Omental fat pad (tissue), 4 donors: ENCODE results near the gene TBC1D5. TPM values are rescaled to one million over a fixed set of nuclear protein-coding genes. Genes with fewer than 3 reads are reported as not detected.

ENCODE experiments used
- ATAC-seq: fragments of 150-250 bp; one replicate; pipeline ENCODE4 v1.9.1; 2016; ENCODE audit warnings: mild to moderate bottlenecking, moderate library complexity; ENCODE audit not compliant: low FRiP score
- DNase-seq: peaks from one replicate; pipeline ENCODE4 v3.0.0-alpha.2; 2019; ENCODE audit warnings: low spot score
- total RNA-seq, 4 donors: library from RNA; depleted of rRNA; stranded (reverse); fragments of >200 nt; gene quantifications; one replicate each; pipeline ENCODE4 v1.1.0, GENCODE V29; 2016
- TF ChIP-seq, protein P1 (sequence below), 3 donors: fragments of 450-650 bp; IDR thresholded peaks; one replicate each; pipeline ENCODE4 v1.5.1; 2016 to 2017; ENCODE audit warnings: antibody characterized with exemption in 3 of 3, mild to moderate bottlenecking in 3 of 3, moderate library complexity in 2 of 3

Gene TBC1D5
- total RNA-seq, 4 donors from 2014 or later: 56.8 to 92.5 (median 74.8) TPM

DNA sequence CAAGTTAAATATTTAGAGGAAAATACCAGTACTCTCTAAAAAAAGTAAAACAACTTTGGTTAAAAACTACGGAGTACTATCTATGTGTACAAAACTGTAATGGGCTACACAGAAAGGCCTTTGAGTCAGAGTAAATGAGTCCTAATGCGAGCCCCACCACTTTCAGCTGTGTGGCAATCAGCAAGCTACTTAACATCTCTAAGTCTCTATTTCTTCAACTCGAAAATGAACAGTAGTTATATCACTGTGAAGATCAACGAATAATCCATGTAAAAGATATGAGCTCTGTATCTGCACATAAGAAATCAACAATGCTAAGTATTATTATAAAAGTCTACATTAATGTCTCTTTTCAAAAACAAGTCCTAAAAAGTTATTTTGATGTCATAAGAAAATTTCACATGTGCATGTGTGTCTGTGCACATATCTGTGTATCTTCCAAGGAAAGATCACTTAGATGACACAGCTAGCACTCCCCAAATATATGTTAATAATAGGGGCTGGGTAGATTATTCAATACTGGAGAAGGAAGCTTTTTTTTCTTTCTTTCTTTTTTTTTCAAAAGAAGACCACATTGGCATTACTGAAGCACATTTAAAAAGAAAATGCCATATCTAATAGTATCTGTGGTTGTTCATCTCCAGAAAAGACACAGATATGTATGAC, 58.8 kb downstream of the TBC1D5 start:
- no peak for ATAC-seq

DNA sequence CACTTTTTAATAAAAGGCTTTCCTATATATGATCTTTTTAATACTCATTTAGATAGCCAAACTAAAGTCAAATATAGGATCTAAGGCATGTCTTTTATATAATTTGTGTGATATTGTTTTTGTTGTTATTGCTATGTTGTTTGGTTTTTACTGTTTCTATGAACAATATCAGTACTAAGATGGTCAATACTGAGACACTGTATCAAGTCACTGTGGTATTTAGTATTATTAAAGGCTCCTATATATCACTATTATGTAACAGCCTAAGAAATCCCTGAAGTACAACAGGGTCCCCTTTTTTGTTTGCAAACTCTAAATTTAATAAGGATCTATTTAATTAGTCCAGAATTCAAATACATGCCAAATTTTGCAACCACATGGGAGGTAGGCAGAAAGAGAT, 61.9 kb downstream of the TBC1D5 start:
- TF ChIP-seq, protein P1, sequence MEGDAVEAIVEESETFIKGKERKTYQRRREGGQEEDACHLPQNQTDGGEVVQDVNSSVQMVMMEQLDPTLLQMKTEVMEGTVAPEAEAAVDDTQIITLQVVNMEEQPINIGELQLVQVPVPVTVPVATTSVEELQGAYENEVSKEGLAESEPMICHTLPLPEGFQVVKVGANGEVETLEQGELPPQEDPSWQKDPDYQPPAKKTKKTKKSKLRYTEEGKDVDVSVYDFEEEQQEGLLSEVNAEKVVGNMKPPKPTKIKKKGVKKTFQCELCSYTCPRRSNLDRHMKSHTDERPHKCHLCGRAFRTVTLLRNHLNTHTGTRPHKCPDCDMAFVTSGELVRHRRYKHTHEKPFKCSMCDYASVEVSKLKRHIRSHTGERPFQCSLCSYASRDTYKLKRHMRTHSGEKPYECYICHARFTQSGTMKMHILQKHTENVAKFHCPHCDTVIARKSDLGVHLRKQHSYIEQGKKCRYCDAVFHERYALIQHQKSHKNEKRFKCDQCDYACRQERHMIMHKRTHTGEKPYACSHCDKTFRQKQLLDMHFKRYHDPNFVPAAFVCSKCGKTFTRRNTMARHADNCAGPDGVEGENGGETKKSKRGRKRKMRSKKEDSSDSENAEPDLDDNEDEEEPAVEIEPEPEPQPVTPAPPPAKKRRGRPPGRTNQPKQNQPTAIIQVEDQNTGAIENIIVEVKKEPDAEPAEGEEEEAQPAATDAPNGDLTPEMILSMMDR (IDR thresholded peaks at IDR 0.05): no peak
- DNase-seq (no peak), ATAC-seq (no peak)

More for the DNA sequence above, 58.8 kb downstream of the TBC1D5 start:
- TF ChIP-seq, protein P1 (IDR thresholded peaks at IDR 0.05): no peak
- no peak for DNase-seq

DNA sequence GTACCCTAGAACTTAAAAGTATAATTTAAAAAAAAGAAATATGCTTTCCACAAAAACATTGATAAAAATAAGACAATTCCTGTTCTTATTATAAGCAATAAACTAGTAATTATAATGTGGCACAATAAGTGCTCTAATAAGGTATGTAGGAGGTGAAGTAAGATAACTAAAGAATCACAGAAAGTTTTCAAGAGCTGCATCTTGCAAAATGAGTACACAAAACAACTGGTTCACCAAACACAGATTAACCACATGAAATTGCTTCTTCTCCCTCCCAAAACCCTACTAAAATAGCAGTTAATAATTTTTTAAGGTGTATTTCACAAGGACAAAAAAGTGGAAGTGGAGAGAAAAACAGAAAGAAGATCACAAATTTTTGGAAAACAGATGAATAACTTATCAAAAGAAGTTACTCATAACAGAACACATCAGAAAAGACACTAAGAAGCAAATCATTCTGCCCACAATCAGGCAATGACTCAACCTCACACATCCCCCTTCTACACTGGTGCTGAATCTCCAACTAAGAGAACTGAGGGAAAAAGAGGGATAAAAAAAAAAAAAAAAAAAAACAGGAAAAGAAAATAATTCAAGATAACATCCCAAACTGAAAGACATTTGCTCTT, 64.2 kb downstream of the TBC1D5 start:
- TF ChIP-seq, protein P1 (IDR thresholded peaks at IDR 0.05): no peak
- DNase-seq (no peak), ATAC-seq (peak; percentile 91)

DNA sequence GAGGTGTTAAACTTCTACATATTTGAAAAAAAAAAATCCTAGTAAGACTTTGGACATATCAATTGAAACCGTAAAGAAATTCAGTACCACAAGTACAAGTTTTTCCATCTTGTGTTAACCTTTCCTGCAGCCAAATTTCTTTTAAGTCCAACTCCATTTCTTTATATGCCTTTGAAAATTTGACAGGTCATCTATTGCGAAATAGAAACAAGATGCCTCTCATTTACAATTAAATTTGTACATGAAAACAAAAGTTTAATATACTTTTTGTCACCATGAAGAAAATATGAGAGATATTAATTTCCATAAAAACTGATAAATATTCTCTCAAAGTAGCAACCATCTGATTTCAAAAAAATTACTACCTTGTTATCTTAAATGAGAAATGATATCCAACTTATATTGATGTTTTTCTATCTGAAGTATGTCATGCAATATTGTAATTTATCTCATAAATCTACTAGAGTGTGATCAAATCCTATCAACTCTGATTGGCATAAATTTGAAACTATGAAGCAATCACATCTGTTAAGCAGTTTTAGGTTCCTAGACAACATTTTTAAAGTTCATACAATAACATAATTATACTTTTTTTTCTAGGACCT, 68.2 kb downstream of the TBC1D5 start:
- TF ChIP-seq, protein P1 (IDR thresholded peaks at IDR 0.05): no peak
- DNase-seq: no peak
- ATAC-seq: no peak

DNA sequence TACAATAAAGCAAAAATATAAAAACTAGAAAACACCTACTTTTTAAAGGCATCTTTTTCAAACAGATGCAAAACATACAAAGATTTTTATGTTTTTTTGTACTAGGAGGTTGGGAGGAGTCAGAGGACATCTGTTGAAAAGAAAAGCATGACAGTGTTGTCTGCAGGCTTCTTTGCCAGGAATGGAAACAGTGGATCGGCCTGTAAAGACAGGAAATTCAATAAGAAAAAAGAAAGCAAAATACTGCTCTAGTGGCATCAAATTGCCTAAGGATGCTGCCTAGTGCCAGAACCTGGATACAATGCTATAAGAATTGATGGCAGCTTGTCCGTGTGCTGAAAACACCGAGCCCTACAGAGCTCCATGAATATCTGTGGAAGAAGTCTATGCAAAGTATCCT, 69.9 kb downstream of the TBC1D5 start:
- TF ChIP-seq, protein P1 (IDR thresholded peaks at IDR 0.05): no peak
- ATAC-seq (no peak), DNase-seq (no peak)

DNA sequence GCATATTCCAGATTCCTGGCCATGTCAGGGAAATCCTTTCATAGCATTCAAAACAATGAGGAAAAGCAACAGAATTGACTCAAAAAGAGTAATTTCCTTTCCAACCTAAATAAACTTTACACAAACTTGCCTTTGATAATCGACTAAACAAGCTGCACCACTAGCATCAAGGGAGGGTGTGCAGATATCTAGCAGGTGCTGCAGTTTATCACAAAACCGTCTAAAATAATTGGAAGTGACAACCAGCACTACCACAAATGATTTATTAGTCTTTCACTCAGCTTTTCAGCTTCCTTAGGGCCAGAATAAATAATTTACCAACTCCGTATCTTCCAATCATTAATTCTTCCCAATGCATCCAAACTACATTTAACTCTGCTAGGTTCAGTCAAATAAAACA, 71.7 kb downstream of the TBC1D5 start:
- TF ChIP-seq, protein P1 (IDR thresholded peaks at IDR 0.05): no peak
- ATAC-seq: no peak
- DNase-seq: no peak
